ENCODE measurements around the gene SMS. TPM values are rescaled to one million over a fixed set of nuclear protein-coding genes. Genes with fewer than 3 reads are reported as not detected.
A peak's percentile ranks its signal among the peaks of the same experiment; 100 is the strongest.

SMS gene
- total and polyA plus RNA-seq, 2 experiments from 2014 or later, result 185 to 274 TPM

GRCh38 chrX:21905953-21906352 is 34.6 kb upstream of the SMS start:
- H3K4me1 Mint-ChIP-seq, result peaks cover 23% of the 10 kb centered on the region

More at GRCh38 chrX:21905953-21906352, 34.6 kb upstream of the SMS start:
- no peaks in the 10 kb centered on the region for H3K79me2 ChIP-seq (replicated peaks; ENCODE audit: insufficient read depth)
- DNase-seq (ENCODE audit: low spot score) (no peak), ATAC-seq (no peak)
- no peaks in the 10 kb centered on the region for H3K9me2 ChIP-seq (ENCODE audit: insufficient read depth)
- no peaks in the 10 kb centered on the region for H3K9me3 Mint-ChIP-seq
- H3K36me3 ChIP-seq (ENCODE audit: insufficient read depth), result no peaks in the 10 kb centered on the region
- H3K27me3 Mint-ChIP-seq (ENCODE audit: insufficient read depth, low read depth, poor library complexity), result no peaks in the 10 kb centered on the region
- no peaks in the 10 kb centered on the region for H3K36me3 Mint-ChIP-seq (ENCODE audit: low read depth)
- no peaks in the 10 kb centered on the region for H4K20me1 ChIP-seq (replicated peaks; ENCODE audit: insufficient read depth)
- H3F3A ChIP-seq (replicated peaks; ENCODE audit: low read depth), result no peaks in the 10 kb centered on the region
- H3K27ac ChIP-seq (ENCODE audit: low read depth), result peak overlapping the region; percentile 36; the same call in 1 of the 2 replicates
- no peaks in the 10 kb centered on the region for H3K27me3 ChIP-seq (ENCODE audit: insufficient read depth)
- H3K27ac Mint-ChIP-seq, result peak overlapping the region; percentile 65; the same call in 1 of the 2 replicates
- no peak overlapping the region for H3K4me3 ChIP-seq
- TF ChIP-seq NANOG (IDR thresholded peaks at IDR 0.05; ENCODE audit: borderline replicate concordance) (no peak), ZNF331 (CRISPR knock-in tag; IDR thresholded peaks at IDR 0.05; ENCODE audit: low read depth) (no peak), JUNB (IDR thresholded peaks at IDR 0.05; ENCODE audit: unreplicated experiment) (no peak), EZH2phosphoT487 (IDR thresholded peaks at IDR 0.05; ENCODE audit: unreplicated experiment) (no peak), STAT1 (IDR thresholded peaks at IDR 0.05; ENCODE audit: unreplicated experiment) (no peak), ZNF114 (CRISPR knock-in tag; IDR thresholded peaks at IDR 0.05) (no peak), POLR2AphosphoS5 (IDR thresholded peaks at IDR 0.05; ENCODE audit: low read depth) (no peak), ETS1 (IDR thresholded peaks at IDR 0.05) (no peak), EZH2 (IDR thresholded peaks at IDR 0.05; ENCODE audit: low read depth, unreplicated experiment) (no peak), CREB1 (CRISPR knock-in tag; IDR thresholded peaks at IDR 0.05; ENCODE audit: low read depth) (no peak)
- TF ChIP-seq, protein P1, sequence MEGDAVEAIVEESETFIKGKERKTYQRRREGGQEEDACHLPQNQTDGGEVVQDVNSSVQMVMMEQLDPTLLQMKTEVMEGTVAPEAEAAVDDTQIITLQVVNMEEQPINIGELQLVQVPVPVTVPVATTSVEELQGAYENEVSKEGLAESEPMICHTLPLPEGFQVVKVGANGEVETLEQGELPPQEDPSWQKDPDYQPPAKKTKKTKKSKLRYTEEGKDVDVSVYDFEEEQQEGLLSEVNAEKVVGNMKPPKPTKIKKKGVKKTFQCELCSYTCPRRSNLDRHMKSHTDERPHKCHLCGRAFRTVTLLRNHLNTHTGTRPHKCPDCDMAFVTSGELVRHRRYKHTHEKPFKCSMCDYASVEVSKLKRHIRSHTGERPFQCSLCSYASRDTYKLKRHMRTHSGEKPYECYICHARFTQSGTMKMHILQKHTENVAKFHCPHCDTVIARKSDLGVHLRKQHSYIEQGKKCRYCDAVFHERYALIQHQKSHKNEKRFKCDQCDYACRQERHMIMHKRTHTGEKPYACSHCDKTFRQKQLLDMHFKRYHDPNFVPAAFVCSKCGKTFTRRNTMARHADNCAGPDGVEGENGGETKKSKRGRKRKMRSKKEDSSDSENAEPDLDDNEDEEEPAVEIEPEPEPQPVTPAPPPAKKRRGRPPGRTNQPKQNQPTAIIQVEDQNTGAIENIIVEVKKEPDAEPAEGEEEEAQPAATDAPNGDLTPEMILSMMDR (conservative IDR thresholded peaks at IDR 0.05; ENCODE audit: low read depth in 2 of 2), result no peak
- TF ChIP-seq, protein P2, sequence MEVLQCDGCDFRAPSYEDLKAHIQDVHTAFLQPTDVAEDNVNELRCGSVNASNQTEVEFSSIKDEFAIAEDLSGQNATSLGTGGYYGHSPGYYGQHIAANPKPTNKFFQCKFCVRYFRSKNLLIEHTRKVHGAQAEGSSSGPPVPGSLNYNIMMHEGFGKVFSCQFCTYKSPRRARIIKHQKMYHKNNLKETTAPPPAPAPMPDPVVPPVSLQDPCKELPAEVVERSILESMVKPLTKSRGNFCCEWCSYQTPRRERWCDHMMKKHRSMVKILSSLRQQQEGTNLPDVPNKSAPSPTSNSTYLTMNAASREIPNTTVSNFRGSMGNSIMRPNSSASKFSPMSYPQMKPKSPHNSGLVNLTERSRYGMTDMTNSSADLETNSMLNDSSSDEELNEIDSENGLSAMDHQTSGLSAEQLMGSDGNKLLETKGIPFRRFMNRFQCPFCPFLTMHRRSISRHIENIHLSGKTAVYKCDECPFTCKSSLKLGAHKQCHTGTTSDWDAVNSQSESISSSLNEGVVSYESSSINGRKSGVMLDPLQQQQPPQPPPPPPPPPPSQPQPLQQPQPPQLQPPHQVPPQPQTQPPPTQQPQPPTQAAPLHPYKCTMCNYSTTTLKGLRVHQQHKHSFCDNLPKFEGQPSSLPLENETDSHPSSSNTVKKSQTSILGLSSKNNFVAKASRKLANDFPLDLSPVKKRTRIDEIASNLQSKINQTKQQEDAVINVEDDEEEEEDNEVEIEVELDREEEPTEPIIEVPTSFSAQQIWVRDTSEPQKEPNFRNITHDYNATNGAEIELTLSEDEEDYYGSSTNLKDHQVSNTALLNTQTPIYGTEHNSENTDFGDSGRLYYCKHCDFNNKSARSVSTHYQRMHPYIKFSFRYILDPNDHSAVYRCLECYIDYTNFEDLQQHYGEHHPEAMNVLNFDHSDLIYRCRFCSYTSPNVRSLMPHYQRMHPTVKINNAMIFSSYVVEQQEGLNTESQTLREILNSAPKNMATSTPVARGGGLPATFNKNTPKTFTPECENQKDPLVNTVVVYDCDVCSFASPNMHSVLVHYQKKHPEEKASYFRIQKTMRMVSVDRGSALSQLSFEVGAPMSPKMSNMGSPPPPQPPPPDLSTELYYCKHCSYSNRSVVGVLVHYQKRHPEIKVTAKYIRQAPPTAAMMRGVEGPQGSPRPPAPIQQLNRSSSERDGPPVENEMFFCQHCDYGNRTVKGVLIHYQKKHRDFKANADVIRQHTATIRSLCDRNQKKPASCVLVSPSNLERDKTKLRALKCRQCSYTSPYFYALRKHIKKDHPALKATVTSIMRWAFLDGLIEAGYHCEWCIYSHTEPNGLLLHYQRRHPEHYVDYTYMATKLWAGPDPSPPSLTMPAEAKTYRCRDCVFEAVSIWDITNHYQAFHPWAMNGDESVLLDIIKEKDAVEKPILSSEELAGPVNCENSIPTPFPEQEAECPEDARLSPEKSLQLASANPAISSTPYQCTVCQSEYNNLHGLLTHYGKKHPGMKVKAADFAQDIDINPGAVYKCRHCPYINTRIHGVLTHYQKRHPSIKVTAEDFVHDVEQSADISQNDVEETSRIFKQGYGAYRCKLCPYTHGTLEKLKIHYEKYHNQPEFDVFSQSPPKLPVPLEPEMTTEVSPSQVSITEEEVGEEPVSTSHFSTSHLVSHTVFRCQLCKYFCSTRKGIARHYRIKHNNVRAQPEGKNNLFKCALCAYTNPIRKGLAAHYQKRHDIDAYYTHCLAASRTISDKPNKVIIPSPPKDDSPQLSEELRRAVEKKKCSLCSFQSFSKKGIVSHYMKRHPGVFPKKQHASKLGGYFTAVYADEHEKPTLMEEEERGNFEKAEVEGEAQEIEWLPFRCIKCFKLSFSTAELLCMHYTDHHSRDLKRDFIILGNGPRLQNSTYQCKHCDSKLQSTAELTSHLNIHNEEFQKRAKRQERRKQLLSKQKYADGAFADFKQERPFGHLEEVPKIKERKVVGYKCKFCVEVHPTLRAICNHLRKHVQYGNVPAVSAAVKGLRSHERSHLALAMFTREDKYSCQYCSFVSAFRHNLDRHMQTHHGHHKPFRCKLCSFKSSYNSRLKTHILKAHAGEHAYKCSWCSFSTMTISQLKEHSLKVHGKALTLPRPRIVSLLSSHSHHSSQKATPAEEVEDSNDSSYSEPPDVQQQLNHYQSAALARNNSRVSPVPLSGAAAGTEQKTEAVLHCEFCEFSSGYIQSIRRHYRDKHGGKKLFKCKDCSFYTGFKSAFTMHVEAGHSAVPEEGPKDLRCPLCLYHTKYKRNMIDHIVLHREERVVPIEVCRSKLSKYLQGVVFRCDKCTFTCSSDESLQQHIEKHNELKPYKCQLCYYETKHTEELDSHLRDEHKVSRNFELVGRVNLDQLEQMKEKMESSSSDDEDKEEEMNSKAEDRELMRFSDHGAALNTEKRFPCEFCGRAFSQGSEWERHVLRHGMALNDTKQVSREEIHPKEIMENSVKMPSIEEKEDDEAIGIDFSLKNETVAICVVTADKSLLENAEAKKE (CRISPR knock-in tag; IDR thresholded peaks at IDR 0.05), result no peak
- TF ChIP-seq, protein P3, sequence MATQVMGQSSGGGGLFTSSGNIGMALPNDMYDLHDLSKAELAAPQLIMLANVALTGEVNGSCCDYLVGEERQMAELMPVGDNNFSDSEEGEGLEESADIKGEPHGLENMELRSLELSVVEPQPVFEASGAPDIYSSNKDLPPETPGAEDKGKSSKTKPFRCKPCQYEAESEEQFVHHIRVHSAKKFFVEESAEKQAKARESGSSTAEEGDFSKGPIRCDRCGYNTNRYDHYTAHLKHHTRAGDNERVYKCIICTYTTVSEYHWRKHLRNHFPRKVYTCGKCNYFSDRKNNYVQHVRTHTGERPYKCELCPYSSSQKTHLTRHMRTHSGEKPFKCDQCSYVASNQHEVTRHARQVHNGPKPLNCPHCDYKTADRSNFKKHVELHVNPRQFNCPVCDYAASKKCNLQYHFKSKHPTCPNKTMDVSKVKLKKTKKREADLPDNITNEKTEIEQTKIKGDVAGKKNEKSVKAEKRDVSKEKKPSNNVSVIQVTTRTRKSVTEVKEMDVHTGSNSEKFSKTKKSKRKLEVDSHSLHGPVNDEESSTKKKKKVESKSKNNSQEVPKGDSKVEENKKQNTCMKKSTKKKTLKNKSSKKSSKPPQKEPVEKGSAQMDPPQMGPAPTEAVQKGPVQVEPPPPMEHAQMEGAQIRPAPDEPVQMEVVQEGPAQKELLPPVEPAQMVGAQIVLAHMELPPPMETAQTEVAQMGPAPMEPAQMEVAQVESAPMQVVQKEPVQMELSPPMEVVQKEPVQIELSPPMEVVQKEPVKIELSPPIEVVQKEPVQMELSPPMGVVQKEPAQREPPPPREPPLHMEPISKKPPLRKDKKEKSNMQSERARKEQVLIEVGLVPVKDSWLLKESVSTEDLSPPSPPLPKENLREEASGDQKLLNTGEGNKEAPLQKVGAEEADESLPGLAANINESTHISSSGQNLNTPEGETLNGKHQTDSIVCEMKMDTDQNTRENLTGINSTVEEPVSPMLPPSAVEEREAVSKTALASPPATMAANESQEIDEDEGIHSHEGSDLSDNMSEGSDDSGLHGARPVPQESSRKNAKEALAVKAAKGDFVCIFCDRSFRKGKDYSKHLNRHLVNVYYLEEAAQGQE (IDR thresholded peaks at IDR 0.05; ENCODE audit: unreplicated experiment), result no peak
- H3K4me3 Mint-ChIP-seq, result no peak overlapping the region
- no peak overlapping the region for H3K4me2 ChIP-seq
- H3K4me1 ChIP-seq (ENCODE audit: insufficient read depth), result peaks cover 18% of the 10 kb centered on the region
- H2AFZ ChIP-seq, result no peak overlapping the region
